Measurements from ENCODE around the gene MED9.

MED9 gene

GRCh38 chr17:17528696-17529652, 52.2 kb downstream of the MED9 start:
- no peak for TF ChIP-seq ZNF391 (tag by site-specific recombination; IDR thresholded peaks at IDR 0.05; ENCODE audit: borderline replicate concordance, low read depth)
- TF ChIP-seq SCRT2 (tag by site-specific recombination; IDR thresholded peaks at IDR 0.05), result no peak
- TF ChIP-seq ZNF658 (tag by site-specific recombination; IDR thresholded peaks at IDR 0.05), result no peak
- no peak for TF ChIP-seq ZNF473 (tag by site-specific recombination; IDR thresholded peaks at IDR 0.05)
- TF ChIP-seq ZNF335 (tag by site-specific recombination; conservative IDR thresholded peaks at IDR 0.05), result no peak
- TF ChIP-seq, protein P1, sequence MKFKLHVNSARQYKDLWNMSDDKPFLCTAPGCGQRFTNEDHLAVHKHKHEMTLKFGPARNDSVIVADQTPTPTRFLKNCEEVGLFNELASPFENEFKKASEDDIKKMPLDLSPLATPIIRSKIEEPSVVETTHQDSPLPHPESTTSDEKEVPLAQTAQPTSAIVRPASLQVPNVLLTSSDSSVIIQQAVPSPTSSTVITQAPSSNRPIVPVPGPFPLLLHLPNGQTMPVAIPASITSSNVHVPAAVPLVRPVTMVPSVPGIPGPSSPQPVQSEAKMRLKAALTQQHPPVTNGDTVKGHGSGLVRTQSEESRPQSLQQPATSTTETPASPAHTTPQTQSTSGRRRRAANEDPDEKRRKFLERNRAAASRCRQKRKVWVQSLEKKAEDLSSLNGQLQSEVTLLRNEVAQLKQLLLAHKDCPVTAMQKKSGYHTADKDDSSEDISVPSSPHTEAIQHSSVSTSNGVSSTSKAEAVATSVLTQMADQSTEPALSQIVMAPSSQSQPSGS (tag by site-specific recombination; IDR thresholded peaks at IDR 0.05; ENCODE audit: low read depth), result no peak
- TF ChIP-seq KLF9 (tag by site-specific recombination; IDR thresholded peaks at IDR 0.05; ENCODE audit: low read depth), result no peak
- no peak for TF ChIP-seq BCL6B (tag by site-specific recombination; IDR thresholded peaks at IDR 0.05)
- TF ChIP-seq, protein P2, sequence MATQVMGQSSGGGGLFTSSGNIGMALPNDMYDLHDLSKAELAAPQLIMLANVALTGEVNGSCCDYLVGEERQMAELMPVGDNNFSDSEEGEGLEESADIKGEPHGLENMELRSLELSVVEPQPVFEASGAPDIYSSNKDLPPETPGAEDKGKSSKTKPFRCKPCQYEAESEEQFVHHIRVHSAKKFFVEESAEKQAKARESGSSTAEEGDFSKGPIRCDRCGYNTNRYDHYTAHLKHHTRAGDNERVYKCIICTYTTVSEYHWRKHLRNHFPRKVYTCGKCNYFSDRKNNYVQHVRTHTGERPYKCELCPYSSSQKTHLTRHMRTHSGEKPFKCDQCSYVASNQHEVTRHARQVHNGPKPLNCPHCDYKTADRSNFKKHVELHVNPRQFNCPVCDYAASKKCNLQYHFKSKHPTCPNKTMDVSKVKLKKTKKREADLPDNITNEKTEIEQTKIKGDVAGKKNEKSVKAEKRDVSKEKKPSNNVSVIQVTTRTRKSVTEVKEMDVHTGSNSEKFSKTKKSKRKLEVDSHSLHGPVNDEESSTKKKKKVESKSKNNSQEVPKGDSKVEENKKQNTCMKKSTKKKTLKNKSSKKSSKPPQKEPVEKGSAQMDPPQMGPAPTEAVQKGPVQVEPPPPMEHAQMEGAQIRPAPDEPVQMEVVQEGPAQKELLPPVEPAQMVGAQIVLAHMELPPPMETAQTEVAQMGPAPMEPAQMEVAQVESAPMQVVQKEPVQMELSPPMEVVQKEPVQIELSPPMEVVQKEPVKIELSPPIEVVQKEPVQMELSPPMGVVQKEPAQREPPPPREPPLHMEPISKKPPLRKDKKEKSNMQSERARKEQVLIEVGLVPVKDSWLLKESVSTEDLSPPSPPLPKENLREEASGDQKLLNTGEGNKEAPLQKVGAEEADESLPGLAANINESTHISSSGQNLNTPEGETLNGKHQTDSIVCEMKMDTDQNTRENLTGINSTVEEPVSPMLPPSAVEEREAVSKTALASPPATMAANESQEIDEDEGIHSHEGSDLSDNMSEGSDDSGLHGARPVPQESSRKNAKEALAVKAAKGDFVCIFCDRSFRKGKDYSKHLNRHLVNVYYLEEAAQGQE (tag by site-specific recombination; IDR thresholded peaks at IDR 0.05), result no peak
- no peak for TF ChIP-seq ZNF350 (tag by site-specific recombination; IDR thresholded peaks at IDR 0.05)
- TF ChIP-seq ZNF24 (tag by site-specific recombination; IDR thresholded peaks at IDR 0.05), result no peak
- TF ChIP-seq ZSCAN16 (tag by site-specific recombination; IDR thresholded peaks at IDR 0.05), result no peak
- no peak for TF ChIP-seq ZNF404 (tag by site-specific recombination; IDR thresholded peaks at IDR 0.05)
- TF ChIP-seq ZNF175 (tag by site-specific recombination; IDR thresholded peaks at IDR 0.05), result no peak
- no peak for TF ChIP-seq ZNF366 (tag by site-specific recombination; conservative IDR thresholded peaks at IDR 0.05)
- no peak for TF ChIP-seq ZNF513 (tag by site-specific recombination; IDR thresholded peaks at IDR 0.05)
- TF ChIP-seq ZNF624 (tag by site-specific recombination; IDR thresholded peaks at IDR 0.05), result no peak
- TF ChIP-seq ZNF664 (tag by site-specific recombination; IDR thresholded peaks at IDR 0.05), result no peak
- Histone ChIP-seq H3K4me3 (ENCODE audit: low read depth, low read length) (no peak overlapping the region), H3K9me3 (ENCODE audit: control insufficient read depth, insufficient read depth, low read depth, low read length) (0 out of 2 replicates have a peak, but pooled peaks cover 3% of the 10 kb centered on the region), H3K27ac (ENCODE audit: extremely low read depth, low read depth, low read length) (no peak overlapping the region), H3K36me3 (ENCODE audit: control insufficient read depth in 2 of 2, insufficient read depth in 1 of 2, low read length in 2 of 2) (no peaks in the 10 kb centered on the region; a peak in 1 of 3 replicates), H3K4me1 (ENCODE audit: control insufficient read depth, insufficient read depth, low read length) (0 out of 2 replicates have a peak, but pooled peaks cover under 1% of the 10 kb centered on the region)
- POLR2A ChIA-PET, result no interaction called here
- CTCF ChIA-PET, result interaction anchor here (0.9 to 1.4 kb wide), 2 partner anchors 10 to 32 kb away, joined by 3 to 6 read pairs; no protein-coding TSS in a partner anchor
